CD1c-positive myeloid dendritic cell (primary cell): ENCODE data around the gene TRIM36.

Source experiments
- DNase-seq: peaks from one replicate; pipeline ENCODE4 v3.0.0-alpha.2; 2016; ENCODE audit errors: extremely low spot score

Gene TRIM36

GRCh38 chr5:115169487-115170133, at the start of gene TRIM36:
Gene TRIM36, minus strand, starts transcription at chr5:115169908. Its CDS starts 274 bp downstream, at chr5:115169634.
- DNase-seq: peak; percentile 96

- DNase-seq: no peak
These were observed 44.8 kb upstream of the TRIM36 start for GRCh38 chr5:115214541-115214940.

GRCh38 chr5:115209279-115209678, 39.6 kb upstream of the TRIM36 start:
- peak; percentile 94 for DNase-seq

GRCh38 chr5:115202952-115203351, 33.2 kb upstream of the TRIM36 start:
- DNase-seq: no peak

- DNase-seq: no peak
These were observed 26.5 kb upstream of the TRIM36 start for GRCh38 chr5:115196161-115196560.

- no peak for DNase-seq
These were observed 25.0 kb upstream of the TRIM36 start for GRCh38 chr5:115194676-115195075.

GRCh38 chr5:115193295-115193694, 23.6 kb upstream of the TRIM36 start:
- no peak for DNase-seq

GRCh38 chr5:115192098-115192497, 22.4 kb upstream of the TRIM36 start:
- DNase-seq: no peak

GRCh38 chr5:115191474-115192031, 21.8 kb upstream of the TRIM36 start:
- no peak for DNase-seq

GRCh38 chr5:115190388-115190787, 20.7 kb upstream of the TRIM36 start:
- no peak for DNase-seq

- DNase-seq: no peak
These were observed 20.2 kb upstream of the TRIM36 start for GRCh38 chr5:115189866-115190265.

- no peak for DNase-seq
These were observed 17.1 kb upstream of the TRIM36 start for GRCh38 chr5:115186794-115187193.

GRCh38 chr5:115184770-115185169, 15.1 kb upstream of the TRIM36 start:
- DNase-seq: no peak

GRCh38 chr5:115181757-115182156, 12.0 kb upstream of the TRIM36 start:
- no peak for DNase-seq

- DNase-seq: peak; percentile 31
These were observed 10.5 kb upstream of the TRIM36 start for GRCh38 chr5:115180165-115180709.

- no peak for DNase-seq
These were observed 9.9 kb upstream of the TRIM36 start for GRCh38 chr5:115179394-115180164.

- DNase-seq: no peak
These were observed 9.3 kb upstream of the TRIM36 start for GRCh38 chr5:115179030-115179393.

- DNase-seq: peak; percentile 55
These were observed 1.3 kb upstream of the TRIM36 start for GRCh38 chr5:115170929-115171510.

- no peak for DNase-seq
These were observed 623 bp upstream of the TRIM36 start for GRCh38 chr5:115170134-115170928.

- peak; percentile 88 for DNase-seq
These were observed 750 bp downstream of the TRIM36 start for GRCh38 chr5:115168829-115169486.
